ENCODE data around the gene SEMA3C.
"Not testable (repeated sequence)": the region's sequence is repeated elsewhere in the genome, so short reads cannot be mapped to it uniquely, and the experiment has no call there.

SEMA3C gene

GRCh38 chr7:80918909-80919721 is at the start of gene SEMA3C:
Gene SEMA3C (minus strand): TSS chr7:80919051. CDS start chr7:80916781, 2,270 bp downstream.
- peak; percentile 83 for DNase-seq

GRCh38 chr7:80968606-80969005 is 49.8 kb upstream of the SEMA3C start:
- no peak for DNase-seq

- DNase-seq = no peak
These were observed 49.1 kb upstream of the SEMA3C start for GRCh38 chr7:80967917-80968297.

DNA sequence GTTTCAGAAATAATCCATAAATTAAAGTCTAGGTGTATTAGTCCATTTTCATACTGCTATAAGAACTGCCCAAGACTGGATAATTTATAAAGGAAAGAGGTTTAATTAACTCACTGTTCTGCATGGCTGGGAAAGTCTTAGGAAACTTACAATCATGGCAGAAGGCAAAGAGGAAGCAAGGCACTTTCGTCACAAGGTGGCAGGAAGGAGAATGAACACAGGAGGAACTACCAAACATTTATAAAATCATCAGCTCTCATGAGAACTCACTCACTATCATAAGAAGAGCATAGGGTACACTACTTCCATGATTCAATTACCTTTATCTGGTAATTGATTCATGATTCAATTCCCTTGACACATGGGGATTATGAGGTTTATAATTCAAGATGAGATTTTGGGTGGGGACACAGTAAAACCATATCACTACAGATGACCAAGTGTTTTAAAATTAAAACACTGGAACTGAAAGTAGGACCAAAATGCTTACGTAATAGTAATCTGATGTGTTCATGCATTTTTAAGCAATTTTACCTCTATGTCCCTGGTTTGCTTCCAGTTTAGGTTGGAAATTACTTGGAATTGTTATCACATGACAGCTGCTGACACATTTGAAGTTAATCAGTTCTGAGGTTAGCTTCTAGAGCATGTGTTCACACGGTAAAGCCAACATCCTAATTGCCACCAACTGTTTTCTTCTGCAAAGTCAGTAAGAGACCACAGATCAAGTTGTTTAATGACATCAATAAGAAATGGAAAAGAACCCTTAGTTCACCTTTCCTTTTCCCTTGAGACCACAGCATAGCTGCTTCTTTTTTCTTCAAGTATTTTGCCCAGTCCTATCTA is 48.4 kb upstream of the SEMA3C start:
- DNase-seq = no peak

DNA sequence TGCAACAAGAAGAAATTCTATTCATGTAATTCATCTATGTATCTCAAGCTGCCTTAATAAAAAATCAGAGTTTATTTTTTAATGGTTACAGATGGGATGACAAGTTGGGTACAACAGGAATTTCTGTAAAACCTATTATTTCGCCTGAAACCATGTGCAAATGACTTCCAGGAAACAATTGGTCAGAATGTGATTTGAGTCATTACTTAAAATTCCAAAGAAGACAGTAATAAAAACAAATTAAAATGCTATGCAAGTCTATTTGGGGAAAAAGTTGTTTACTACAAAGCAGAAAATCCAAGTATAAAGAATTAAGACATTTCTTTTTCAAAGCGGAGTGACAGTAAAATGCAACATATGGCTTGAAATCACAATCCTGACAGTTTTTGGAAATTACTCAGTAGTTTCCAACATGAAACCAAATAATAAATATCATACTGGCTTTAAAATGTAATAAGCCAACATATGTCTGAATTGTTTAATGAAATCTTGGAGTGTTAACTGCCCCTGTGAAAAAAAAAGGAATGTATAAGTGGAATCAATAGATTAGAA is 41.5 kb upstream of the SEMA3C start:
- no peak for DNase-seq

DNA sequence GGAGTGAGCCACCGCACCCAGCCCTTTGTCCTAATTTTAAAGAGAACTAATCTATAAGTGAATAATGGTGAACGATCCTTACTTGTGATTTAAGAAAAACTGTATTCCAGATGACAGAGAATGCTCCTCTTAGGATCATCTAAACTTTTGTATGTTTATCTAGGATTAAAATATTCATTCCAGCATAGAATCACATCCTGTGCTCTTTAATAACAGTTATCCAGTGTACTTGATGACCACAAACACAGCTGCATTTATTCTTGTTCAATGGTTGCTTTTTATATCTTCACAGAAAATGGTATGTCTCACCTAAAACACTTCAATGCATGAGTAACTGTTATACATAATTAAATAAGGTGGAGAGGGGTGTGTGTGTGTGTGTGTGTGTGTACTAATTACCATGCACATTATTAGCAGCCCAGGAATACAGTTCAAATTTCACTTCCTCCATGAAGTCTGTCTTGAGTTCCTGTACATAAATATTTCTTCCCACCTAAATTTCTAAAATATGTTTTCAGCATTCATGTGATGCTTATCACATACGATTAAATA is 38.5 kb upstream of the SEMA3C start:
- no peak for DNase-seq

- DNase-seq = no peak
These were observed 35.3 kb upstream of the SEMA3C start for GRCh38 chr7:80954191-80954590.

GRCh38 chr7:80950550-80950967 is 31.7 kb upstream of the SEMA3C start:
- DNase-seq = no peak

DNA sequence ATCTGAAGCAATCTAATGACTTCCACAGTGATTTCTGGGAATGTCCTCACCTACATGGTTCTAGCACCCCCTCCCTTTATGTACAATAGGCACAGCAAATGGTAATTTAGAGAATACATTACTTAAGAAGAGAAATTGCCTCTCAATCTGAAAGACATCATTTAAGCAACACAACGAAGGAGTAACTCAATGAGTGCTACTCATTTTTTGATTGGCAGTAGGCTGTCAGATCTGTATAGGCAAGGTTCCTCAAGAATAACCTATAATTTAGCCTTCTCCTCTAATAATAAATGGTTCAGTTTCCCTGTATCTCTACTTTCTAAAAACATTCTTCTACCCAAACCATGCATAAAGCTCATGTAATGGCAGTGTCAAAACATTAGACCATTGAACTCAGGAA is 30.6 kb upstream of the SEMA3C start:
- DNase-seq = no peak

GRCh38 chr7:80946858-80947257 is 28.0 kb upstream of the SEMA3C start:
- DNase-seq = no peak

GRCh38 chr7:80945976-80946375 is 27.1 kb upstream of the SEMA3C start:
- no peak for DNase-seq

DNA sequence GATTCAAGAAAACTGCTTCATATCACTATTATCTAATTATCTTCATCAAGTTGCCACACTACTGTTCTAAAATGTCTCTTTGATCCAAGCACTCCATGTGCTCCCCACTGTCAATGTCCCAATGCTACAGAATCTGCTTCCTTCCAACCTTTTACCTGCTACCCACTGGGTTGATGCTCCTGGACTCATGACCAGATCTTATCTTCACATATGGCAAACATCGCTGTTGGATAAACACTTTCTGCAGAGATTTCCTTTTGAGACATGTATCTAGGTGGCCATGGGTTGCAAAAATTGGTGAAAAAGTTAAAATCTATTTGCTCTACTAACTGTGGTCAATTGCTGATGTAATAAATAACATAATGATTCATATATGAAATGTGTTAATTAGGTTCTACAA is 24.5 kb upstream of the SEMA3C start:
- DNase-seq = no peak

DNA sequence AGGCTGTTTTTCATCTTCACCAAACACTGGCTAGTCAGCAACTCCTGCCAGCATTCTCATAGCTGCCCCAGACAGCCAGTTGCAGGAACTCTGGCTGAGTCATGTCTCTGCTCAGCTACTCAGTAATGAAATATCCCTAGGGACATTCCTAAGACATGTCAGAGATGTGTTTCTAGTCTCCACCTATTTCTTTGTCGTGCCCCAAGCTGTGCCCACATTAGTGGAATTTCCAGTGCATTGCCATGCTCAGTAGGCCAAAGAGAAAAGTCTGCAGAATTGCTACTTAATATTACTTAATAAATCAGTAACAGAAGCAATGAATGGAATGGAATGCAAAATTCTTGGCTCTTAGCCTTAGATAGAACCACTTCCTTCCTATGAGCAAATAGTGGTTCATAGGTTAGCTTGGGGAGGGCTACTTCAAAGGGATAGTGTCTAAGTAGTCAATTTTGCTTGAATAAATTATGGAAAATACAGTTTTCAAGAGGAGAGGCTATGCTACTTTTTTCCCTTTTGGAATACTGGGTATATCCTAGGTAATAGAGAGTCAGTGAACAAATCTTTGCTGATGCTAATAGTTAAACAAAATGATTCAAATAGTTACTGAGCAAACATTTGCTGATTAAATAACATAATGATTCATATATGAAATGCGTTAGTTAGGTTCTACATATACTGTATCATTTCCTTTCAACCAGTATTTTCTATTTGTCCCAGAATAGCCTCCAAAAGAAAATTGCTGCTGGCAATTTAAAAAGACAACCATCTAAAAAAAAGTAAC is 23.6 kb upstream of the SEMA3C start:
- no peak for DNase-seq

DNA sequence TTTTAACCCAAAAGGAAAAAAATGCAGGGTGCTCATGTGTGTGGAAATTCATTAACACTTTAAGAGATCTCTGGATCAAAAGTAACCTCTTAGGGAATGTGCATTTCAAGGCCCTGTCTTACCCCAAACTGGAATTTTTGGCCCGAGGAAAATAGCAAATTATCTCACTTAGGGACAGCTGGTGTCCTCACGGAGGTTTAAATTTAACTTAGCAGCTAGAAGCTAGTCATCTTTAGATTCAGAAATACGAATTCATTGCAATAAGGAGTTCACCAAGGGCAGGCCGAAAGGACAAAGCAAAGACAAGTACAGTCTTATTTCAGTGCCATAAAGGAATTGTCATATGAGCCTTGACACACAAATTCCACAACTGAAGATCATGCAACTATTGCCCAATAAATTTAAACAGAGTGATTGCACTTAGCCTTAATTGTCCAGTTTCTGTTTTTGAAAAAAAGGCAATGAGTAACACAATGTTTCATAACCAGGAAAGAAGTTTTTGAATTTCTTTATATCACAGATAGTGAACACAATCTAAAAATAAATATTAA is 22.4 kb upstream of the SEMA3C start:
- no peak for DNase-seq

DNA sequence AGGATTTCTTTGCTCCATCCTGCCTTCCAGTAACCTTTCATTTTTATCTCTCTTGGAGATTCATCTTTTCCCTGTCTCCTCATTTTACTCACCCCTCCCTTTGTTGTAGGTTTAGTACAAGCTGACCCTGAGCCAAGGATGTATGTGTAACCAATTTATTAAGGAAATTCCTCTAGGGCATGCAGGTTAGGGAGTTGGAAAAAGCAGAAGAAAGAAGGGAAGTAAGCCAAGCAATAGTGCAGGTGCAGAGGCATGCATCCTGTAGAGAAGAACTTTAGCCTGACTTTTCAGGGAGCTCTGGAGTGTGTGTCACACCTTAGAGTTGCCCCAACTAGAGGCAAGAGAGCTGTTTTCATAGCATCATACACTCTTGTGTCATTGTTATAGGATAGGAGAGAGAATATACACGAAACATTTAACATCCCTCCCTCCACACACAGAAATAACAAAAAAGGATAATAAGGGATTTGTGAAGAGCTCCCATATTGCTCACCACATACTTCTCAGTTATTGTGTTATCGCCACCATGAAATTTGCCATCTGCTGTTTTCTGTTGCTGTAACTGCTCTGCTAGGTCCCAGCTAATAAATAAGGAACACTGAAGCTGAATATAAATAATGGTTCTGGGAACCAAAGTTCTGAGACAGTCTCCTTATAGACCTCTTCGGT is 21.8 kb upstream of the SEMA3C start:
- DNase-seq = no peak

DNA sequence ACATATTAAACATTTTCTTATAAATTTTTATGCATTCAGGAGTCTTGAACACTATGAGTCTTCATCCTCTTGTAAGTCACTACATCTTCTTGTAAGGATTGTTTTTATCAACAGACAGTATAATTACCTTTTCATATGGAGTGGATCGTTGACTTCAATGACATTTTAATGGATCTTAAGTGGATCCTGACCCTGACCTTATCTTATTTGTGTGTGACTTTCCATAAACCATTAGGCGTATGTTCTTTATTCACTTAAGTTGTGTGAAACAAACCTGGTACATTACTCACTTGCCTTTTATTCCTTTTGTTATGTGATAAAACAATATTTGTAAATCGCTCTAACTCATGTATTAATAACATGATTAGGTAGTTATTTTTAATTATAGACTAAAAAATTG is 18.5 kb upstream of the SEMA3C start:
- peak; percentile 43 for DNase-seq

- no peak for DNase-seq
These were observed 17.3 kb upstream of the SEMA3C start for GRCh38 chr7:80935991-80936780.

GRCh38 chr7:80934321-80934720 is 15.5 kb upstream of the SEMA3C start:
- DNase-seq = no peak

DNA sequence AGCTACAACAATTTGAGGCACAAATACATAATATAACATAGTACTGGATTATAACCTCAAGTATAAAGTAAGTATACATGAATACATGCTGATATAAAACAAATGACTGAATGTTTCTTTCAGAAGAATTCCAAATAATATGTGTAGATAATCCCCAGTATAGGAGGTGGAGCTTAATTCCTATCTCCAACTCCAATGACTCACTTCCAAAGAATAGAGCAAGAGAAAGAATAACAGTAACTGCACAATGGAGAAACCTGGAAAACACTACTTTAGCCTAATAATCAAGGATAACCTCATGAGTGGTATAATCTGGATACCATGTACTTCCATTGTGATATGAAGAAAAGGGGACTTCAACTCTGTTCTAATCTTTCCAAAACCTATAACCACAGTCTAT is 13.7 kb upstream of the SEMA3C start:
- DNase-seq = no peak

DNA sequence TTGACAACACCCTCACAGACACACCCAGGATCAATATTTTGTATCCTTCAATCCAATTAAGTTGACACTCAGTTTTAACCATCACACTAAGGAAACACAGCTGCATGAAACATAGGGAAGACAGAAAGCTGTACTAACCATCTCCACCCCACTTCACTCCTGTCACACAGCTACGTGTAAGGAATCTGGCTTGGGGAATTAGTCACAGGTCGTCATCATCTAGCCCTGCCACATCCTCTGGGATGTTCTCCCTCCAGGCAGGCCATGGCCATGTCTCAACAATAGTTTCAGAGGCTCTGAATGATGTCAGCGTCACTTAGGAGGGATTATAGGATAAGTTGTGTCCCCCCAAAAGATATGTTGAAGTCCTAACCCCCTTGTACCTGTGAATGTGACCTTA is 10.8 kb upstream of the SEMA3C start:
- no peak for DNase-seq

DNA sequence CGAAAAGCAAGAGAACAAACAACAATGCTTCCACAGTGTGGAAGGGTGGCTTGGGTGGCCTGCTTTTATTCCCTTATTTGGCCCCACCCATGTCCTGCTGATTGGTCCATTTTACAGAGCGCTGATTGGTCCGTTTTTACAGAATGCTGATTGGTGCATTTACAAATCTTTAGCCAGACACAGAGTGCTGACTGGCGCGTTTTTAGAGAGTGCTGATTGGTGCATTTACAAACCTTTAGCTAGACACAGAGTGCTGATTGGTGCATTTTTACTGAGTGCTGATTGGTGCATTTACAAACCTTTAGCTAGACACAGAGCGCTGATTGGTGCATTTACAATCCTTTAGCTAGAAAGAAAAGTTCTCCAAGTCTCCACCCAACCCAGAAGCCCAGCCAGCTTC is 8.1 kb upstream of the SEMA3C start:
- not testable (repeated sequence) for DNase-seq

Measured in NCI-H1105 treated with DMSO at 0.1 percent for 48 hours (cell line).